Islet of Langerhans (tissue), 1 donor: Measurements from ENCODE around the gene TMX1.
A peak's percentile ranks its signal among the peaks of the same experiment; 100 is the strongest.

Source experiments
- FAIRE-seq: peaks from one replicate; lab custom pipeline; 2011; peaks lifted over from hg19 to GRCh38; lab: Jason Lieb, UNC

The TMX1 gene

GRCh38 chr14:51242545-51243490 is 2.8 kb downstream of the TMX1 start:
- FAIRE-seq, result no peak

DNA sequence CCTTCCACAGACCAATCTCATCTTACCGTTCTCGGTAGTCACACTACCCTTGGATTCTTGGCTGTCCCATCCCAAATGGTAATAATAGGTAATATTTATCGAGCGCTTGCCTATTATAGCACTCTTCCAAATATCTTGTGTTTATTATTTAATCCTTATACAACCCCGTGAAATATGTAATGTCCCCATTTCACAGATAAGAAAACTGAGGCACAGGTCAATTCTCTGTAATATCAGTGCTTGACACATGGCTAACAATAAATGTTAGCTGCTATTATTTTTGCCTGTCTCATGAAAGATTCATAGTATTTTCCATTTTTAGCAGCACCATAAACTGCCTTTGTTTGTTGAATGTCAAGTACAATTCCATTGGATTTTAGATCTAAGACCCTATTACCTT is 4.5 kb downstream of the TMX1 start:
- no peak for FAIRE-seq

DNA sequence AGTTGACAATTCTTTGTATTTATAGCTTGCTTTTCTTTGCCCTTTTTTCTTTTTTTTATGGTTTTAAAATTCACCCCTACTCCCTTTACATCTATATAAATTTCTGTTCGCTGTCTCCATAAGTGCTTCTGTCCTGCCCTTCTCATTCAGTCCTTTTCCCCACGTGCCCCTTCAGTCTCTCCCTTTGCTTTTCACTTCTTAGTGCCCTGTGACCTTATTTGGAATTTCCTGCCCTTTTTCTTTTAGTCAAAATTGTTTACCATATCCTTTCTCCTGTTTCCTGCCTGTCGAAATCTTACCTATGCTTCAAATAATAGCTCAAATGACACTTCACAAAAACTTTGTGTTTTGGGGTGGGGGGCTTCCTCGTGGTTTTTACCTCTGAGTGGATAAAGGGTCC is 6.0 kb downstream of the TMX1 start:
- FAIRE-seq, result no peak

GRCh38 chr14:51248016-51248987 is 8.3 kb downstream of the TMX1 start:
- FAIRE-seq, result peak; percentile 43

GRCh38 chr14:51251486-51251885 is 11.4 kb downstream of the TMX1 start:
- no peak for FAIRE-seq

DNA sequence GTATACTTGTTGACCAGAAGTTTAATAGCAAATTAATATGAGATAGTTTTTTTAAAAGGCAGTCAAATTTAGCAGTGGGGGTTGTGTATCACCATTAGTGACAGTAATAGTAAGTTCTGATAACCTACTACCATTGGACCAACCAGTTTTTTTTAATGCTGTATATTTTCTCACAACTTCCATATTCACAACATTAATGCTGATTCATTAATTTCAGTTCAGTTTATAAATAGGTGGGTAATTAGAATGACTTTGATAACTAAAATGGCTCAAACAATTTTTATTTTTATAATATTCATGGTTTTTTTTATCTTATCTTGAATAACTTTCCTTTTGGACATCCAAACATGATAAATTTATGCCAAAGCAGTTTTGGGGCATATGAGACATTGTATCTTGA is 13.8 kb downstream of the TMX1 start:
- FAIRE-seq, result no peak

DNA sequence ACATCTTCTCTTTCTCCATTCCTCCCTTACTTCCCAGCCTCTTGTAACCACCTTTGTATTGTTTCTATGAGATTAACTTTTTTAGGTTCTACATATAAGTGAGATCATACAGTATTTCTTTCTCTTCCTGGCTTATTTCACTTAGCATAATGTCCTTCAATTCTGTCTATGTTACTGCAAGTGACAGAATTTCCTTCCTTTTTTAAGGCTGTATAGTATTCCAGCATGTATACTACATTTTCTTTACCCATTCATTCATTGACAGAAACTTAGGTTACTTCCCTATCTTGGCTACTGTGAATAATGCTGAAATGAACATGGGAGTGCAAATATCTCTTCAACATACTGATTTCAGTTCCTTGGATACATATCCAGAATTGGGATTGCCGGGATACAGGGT is 18.2 kb downstream of the TMX1 start:
- FAIRE-seq, result no peak

DNA sequence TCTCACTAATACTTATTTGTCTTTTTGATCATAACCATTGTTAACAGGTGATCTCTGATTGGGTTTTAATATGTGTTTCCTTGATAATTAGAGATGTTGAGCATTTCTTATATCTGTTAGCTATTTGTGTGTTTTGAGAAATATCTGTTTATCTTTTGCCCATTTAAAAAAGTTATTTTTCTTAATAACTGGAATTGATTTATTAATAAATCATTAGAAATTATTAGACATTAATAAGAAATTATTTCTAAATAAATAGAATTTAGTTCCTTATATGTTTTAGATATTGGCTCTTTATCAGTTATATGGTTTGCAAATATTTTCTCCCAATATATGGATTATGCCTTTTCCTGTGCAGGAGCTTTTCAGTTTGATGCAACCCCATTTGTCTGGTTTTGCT is 18.7 kb downstream of the TMX1 start:
- peak; percentile 49 for FAIRE-seq

DNA sequence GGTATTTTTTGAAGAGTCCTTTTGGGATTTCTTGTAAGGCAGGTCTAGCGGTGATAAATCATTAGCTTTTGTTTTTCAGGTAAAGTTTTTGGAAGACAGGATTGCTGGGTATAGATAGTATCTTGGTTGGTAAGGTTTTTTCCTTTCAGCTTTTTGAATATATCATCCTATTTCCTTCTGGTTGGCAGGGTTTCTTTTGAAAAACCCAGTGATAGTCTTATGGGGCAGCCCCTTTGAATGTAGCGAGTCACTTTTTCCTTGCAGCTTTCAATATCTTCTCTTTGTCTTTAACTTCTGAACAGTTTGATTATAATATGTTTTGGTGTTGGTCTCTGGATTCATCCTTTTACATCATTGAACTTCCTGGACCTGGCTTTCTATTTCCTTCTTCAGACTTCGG is 20.2 kb downstream of the TMX1 start:
- FAIRE-seq, result no peak

GRCh38 chr14:51261151-51261550 is 21.1 kb downstream of the TMX1 start:
- FAIRE-seq, result no peak

DNA sequence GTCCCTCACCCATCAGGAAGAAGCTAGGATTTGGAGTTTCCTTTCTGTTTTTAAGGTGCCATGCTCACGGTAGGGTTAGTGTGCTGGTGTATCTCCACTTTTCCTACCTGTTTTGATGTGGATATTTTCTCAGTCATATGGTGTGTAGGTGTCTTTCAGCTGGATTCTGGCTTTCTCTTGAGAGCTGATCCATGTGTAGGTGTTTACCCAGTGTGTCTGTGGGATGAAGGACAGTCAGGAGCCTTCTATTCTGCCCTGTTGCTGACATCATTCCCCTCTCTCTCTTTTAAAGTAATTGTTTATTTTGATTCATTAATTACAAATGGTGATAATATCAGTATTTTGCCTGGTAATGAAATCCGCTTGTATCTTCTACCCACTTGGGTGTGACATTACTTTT is 22.8 kb downstream of the TMX1 start:
- FAIRE-seq, result peak; percentile 49

DNA sequence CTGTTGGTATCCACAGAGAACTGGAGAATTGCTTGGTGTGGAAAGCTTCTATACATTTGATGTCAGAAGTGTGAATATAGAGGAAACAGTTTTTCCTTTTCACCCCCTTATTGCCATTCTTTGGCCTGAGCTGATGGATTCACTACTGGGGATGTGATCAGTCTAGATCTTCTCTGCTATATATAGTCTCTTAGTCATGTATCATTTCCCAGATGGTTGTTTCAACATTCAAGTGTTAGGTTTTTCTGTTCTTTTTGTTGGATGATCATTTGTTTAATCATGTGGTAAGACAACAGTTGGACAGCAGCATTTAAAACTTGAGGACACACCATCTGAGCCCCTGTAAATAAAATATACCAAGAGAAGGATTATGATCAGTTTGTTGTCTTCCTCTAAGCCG is 29.6 kb downstream of the TMX1 start:
- peak; percentile 60 for FAIRE-seq

GRCh38 chr14:51276605-51277004 is 36.6 kb downstream of the TMX1 start:
- no peak for FAIRE-seq

DNA sequence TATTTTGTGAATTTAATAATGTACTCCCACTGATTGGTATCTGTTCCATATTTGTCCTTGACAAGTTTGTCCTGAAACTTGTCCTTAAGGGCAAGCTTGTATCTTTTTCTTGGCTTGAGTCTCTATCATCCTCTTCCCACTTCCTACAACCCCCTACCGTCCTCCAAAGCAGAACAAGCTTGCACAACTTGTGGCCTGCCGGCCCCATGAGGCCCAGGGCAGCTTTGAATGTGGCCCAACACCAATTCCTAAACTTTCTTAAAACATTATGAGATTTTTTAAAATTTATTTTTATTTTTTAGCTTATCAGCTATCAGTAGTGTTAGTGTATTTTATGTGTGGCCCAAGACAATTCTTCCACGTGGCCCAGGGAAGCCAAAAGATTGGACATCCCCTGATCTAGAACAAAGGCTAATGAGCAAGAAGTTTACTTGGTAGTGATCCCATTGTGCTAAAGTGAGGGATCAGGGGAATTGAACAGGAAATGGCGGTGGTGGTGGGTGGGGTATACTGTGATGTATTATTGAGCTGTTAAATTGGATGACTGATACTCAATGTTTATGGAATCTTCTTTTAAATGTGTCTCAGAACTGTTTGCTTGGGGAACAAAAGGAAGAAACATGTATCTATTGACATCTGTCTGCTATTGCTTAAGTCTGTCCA is 37.8 kb downstream of the TMX1 start:
- no peak for FAIRE-seq

DNA sequence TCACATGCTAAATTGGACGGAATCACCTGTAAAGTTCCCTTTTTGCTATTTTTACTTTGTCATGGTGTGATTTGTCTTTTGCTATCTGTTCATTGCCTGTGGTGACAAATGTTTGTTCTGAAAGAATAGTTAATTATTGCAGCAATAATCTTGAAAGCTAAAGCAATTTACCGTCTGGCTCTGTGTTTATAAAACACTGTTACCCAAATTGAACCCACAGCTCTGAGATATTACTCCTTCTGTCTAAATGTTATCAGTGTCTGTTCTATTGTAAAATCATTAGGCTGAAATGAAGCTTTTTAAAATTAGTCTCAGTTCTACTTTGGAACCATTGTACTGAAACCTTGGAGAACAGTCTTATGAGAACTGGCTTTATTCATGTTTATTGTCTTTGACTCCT is 42.5 kb downstream of the TMX1 start:
- FAIRE-seq, result peak; percentile 72

GRCh38 chr14:51283402-51284085 is 43.5 kb downstream of the TMX1 start:
- FAIRE-seq, result peak; percentile 99

DNA sequence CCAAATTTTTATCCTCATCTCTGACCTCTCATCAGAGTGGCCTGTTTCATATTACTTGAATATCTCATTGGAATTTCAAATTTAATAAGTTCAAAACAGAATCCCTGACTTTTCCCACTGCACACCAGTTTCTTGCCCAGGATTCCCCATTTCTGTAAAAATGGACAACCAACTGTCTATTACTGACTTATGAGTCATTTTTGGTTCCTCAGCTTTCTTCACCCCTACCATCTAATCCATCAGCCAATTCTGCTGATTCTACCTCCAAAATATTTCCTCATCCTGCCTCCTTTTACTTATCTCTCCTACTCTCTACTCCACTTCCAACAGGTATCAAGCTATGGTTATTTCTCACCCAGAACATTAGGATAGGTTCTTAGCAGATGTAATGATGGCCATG is 44.2 kb downstream of the TMX1 start:
- FAIRE-seq, result no peak

DNA sequence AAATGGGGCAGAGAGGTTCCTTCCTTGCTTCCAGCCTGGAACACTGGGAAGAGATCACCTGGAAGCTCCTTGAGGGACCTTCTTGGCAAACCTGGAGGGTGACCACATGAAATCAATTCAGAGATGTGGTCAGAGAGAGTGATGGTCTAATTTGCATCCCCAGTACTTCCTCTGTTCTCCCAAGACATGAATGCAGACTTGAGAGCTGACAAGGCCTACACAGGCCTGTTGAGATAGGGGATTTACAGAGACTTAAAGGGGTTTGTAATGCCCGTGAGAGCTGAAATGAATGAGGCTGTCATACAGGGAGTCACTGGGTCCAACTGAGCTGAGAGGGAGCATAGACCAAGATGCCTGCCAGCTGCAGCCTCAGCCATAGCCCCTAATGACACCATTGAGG is 45.1 kb downstream of the TMX1 start:
- FAIRE-seq, result no peak

- no peak for FAIRE-seq
These were observed 49.1 kb downstream of the TMX1 start for GRCh38 chr14:51289169-51289568.

- no peak for FAIRE-seq
These were observed 50.1 kb downstream of the TMX1 start for GRCh38 chr14:51290132-51290531.

DNA sequence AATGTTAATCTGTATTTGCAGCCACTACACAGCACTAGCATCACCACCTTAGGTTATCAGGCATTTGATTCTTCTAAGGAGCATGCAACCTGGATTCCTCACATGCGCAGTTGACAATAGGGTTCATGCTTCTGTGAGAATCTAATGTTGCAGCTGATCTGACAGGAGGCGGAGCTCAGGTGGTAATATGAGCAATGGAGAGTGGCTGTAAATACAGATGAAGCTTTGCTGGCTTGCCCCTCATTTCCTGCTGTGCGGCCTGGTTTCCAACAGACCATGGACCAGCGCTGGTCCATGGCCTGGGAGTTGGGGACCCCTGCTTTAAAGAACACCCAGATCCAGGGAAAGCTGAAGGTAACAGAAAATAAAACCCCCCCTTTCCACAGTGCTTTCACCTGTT is 51.0 kb downstream of the TMX1 start:
- no peak for FAIRE-seq
